Neural cell (in vitro differentiated cells): ENCODE results near the gene KIN. TPM values are rescaled to one million over a fixed set of nuclear protein-coding genes. Genes with fewer than 3 reads are reported as not detected.

Experiments
- H2AFZ ChIP-seq: fragments of 200-600, 300-800 bp; sonication (generic), shearing (Covaris generic); 2 replicates; pipeline ENCODE4 v1.6.0; 2014; ENCODE audit warnings: low read depth, mild to moderate bottlenecking, antibody characterized with exemption, low read length, moderate library complexity
- H3F3A ChIP-seq: fragments of 200-600 bp; shearing (Covaris generic); 2 replicates; pipeline ENCODE4 v1.6.1; 2016; ENCODE audit warnings: mild to moderate bottlenecking, moderate library complexity, mixed read lengths, antibody characterized with exemption, low read length; ENCODE audit not compliant: insufficient read depth, poor library complexity, severe bottlenecking
- H3K27ac ChIP-seq: fragments of 200-600, 300-800 bp; sonication (generic), shearing (Covaris generic); 2 replicates; pipeline ENCODE4 v1.5.1; 2014; ENCODE audit warnings: mild to moderate bottlenecking, low read length, moderate library complexity
- H3K27me3 ChIP-seq: fragments of 300-800, 200-600 bp; sonication (generic), shearing (Covaris generic); 2 replicates; pipeline ENCODE4 v1.6.0; 2014; ENCODE audit warnings: mild to moderate bottlenecking, low read depth, low read length, moderate library complexity; ENCODE audit not compliant: insufficient read depth
- H3K36me3 ChIP-seq: fragments of 300-800, 200-600 bp; sonication (generic), shearing (Covaris generic); 2 replicates; pipeline ENCODE4 v1.5.1; 2014; ENCODE audit warnings: mild to moderate bottlenecking, antibody characterized with exemption, low read length, moderate library complexity; ENCODE audit not compliant: insufficient read depth
- H3K4me2 ChIP-seq: fragments of 300-800, 200-600 bp; sonication (generic), shearing (Covaris generic); 2 replicates; pipeline ENCODE4 v1.6.0; 2014; ENCODE audit warnings: mild to moderate bottlenecking, low read length
- H3K4me3 ChIP-seq: fragments of 300-800, 200-600 bp; sonication (generic), shearing (Covaris generic); 2 replicates; pipeline ENCODE4 v1.5.1; 2014; ENCODE audit warnings: mild to moderate bottlenecking, low read length, moderate library complexity
- H3K79me2 ChIP-seq: fragments of 200-600 bp; shearing (Covaris generic); replicated peaks from 2 replicates; pipeline ENCODE4 v1.6.0; 2014; ENCODE audit warnings: mild to moderate bottlenecking, low read length, moderate library complexity; ENCODE audit not compliant: insufficient read depth
- H3K9ac ChIP-seq: fragments of 300-800, 200-600 bp; sonication (generic), shearing (Covaris generic); 2 replicates; pipeline ENCODE4 v1.6.1; 2016; ENCODE audit warnings: mild to moderate bottlenecking, low read length, mixed read lengths
- H3K9me2 ChIP-seq: fragments of 200-600 bp; shearing (Covaris generic); 2 replicates; pipeline ENCODE4 v1.6.1; 2016; ENCODE audit warnings: mild to moderate bottlenecking, low read length, mixed read lengths; ENCODE audit not compliant: insufficient read depth
- H3K9me3 ChIP-seq: fragments of 200-600, 300-800 bp; sonication (generic), shearing (Covaris generic); 2 replicates; pipeline ENCODE4 v1.6.1; 2016; ENCODE audit warnings: mild to moderate bottlenecking, mixed run types, low read length, moderate library complexity, mixed read lengths
- H4K20me1 ChIP-seq: fragments of 200-600 bp; shearing (Covaris generic); 2 replicates; pipeline ENCODE4 v1.6.1; 2016; ENCODE audit warnings: mild to moderate bottlenecking, mixed run types; ENCODE audit not compliant: insufficient read depth
- CTCF ChIP-seq: fragments of 450-650 bp; IDR thresholded peaks from 2 replicates; pipeline ENCODE4 v1.5.1; 2014; ENCODE audit warnings: antibody characterized with exemption, mild to moderate bottlenecking, moderate library complexity; ENCODE audit not compliant: poor library complexity, severe bottlenecking
- EP300 ChIP-seq: fragments of 450-650 bp; conservative IDR thresholded peaks from 2 replicates; pipeline ENCODE4 v1.6.1; 2014; ENCODE audit warnings: antibody characterized with exemption, mild to moderate bottlenecking, moderate library complexity; ENCODE audit not compliant: poor library complexity, severe bottlenecking
- EZH2 ChIP-seq: fragments of 200-600, 300-800 bp; shearing (Covaris generic), sonication (generic); IDR thresholded peaks from 2 replicates; pipeline ENCODE4 v1.6.1; 2014; ENCODE audit warnings: antibody characterized with exemption, low read length, borderline replicate concordance, mild to moderate bottlenecking; ENCODE audit not compliant: insufficient read depth, poor library complexity, severe bottlenecking
- MXI1 ChIP-seq: fragments of 450-650 bp; conservative IDR thresholded peaks from 2 replicates; pipeline ENCODE4 v1.6.1; 2014; ENCODE audit warnings: antibody characterized with exemption, mild to moderate bottlenecking; ENCODE audit not compliant: poor library complexity, severe bottlenecking
- POLR2AphosphoS5 ChIP-seq: IDR thresholded peaks from 2 replicates; pipeline ENCODE4 v1.6.1; 2012
- RAD21 ChIP-seq: fragments of 450-650 bp; conservative IDR thresholded peaks from 2 replicates; pipeline ENCODE4 v1.6.1; 2014; ENCODE audit warnings: antibody characterized with exemption, mild to moderate bottlenecking, moderate library complexity
- REST ChIP-seq: IDR thresholded peaks from 2 replicates; pipeline ENCODE4 v1.6.1; 2012; ENCODE audit warnings: borderline replicate concordance
- SMC3 ChIP-seq: fragments of 450-650 bp; conservative IDR thresholded peaks from 2 replicates; pipeline ENCODE4 v1.6.1; 2014; ENCODE audit warnings: antibody characterized with exemption, mild to moderate bottlenecking, moderate library complexity; ENCODE audit not compliant: poor library complexity
- TAF1 ChIP-seq: IDR thresholded peaks from 2 replicates; pipeline ENCODE4 v1.6.1; 2012; ENCODE audit warnings: low read depth
- polyA plus RNA-seq: library from polyadenylated mRNA; depleted of rRNA; stranded (reverse); fragments of >200 nt; gene quantifications from 2 replicates; pipeline ENCODE4 v1.2.3, GENCODE V29; 2014

Gene KIN
- polyA plus RNA-seq, 1 donor from 2014 or later: 24.4 TPM

GRCh38 chr10:7704071-7705016 is 83.4 kb downstream of the KIN start:
- Histone ChIP-seq H3K4me3 (no peak overlapping the region), H4K20me1 (no peaks in the 10 kb centered on the region), H3K27ac (no peak overlapping the region), H3K4me2 (no peak overlapping the region), H3K9me2 (no peaks in the 10 kb centered on the region), H2AFZ (no peak overlapping the region), H3F3A (no peaks in the 10 kb centered on the region), H3K27me3 (no peaks in the 10 kb centered on the region), H3K9ac (no peak overlapping the region), H3K9me3 (no peaks in the 10 kb centered on the region), H3K79me2 (no peaks in the 10 kb centered on the region), H3K36me3 (no peaks in the 10 kb centered on the region)
- TF ChIP-seq TAF1 (no peak), SMC3 (no peak), REST (no peak), RAD21 (no peak), EZH2 (no peak), MXI1 (no peak), CTCF (no peak), EP300 (no peak), POLR2AphosphoS5 (no peak)

- Histone ChIP-seq H3K9me3 (no peaks in the 10 kb centered on the region), H3K36me3 (no peaks in the 10 kb centered on the region), H4K20me1 (no peaks in the 10 kb centered on the region), H3K27me3 (no peaks in the 10 kb centered on the region), H3K27ac (no peak within 1 kb of the TSS), H3F3A (no peaks in the 10 kb centered on the region), H2AFZ (no peak within 1 kb of the TSS), H3K9me2 (no peaks in the 10 kb centered on the region), H3K4me2 (no peak within 1 kb of the TSS), H3K9ac (no peak within 1 kb of the TSS), H3K79me2 (no peaks in the 10 kb centered on the region), H3K4me3 (no peak within 1 kb of the TSS)
- TF ChIP-seq MXI1 (no peak), POLR2AphosphoS5 (no peak), EZH2 (no peak), REST (no peak), TAF1 (no peak), CTCF (no peak), EP300 (no peak), SMC3 (no peak)
Observed at GRCh38 chr10:7703140-7703539, 84.7 kb downstream of the KIN start, which contains the start of gene ITIH2. ITIH2 (plus strand) TSS chr10:7703316; CDS start chr10:7703435, 119 bp downstream.
